ENCODE results near the gene CDC73. TPM values are rescaled to one million over a fixed set of nuclear protein-coding genes. Genes with fewer than 3 reads are reported as not detected.

The CDC73 gene
- total and polyA plus RNA-seq, 4 donors, result 20.2 to 44.0 (median 26.7) TPM

DNA sequence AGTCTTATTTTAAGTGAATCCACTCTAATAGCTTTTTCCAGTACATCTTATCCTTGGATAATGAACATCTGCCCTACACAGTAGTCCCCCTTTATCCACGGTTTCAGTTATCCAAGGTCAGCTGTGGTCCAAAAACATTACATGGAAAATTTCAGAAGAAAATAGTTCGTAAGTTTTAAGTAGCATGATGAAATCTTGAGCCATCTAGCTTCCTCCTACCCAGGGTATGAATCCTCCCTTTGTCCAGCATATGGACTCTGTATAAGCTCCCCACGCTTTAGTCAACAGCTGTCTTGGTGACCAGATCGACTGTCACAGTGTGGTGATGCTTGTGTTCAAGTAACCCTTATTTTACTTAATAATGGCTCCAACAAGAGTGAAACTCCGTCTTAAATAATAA is 19.2 kb upstream of the CDC73 start:
- peak in 1 of 6 donors; percentile 6 for DNase-seq (ENCODE audit: low read depth in 4 of 6, low spot score in 6 of 6)
- H3K27me3 ChIP-seq (ENCODE audit: control insufficient read depth, insufficient read depth, low read length), result no peaks in the 10 kb centered on the region
- no peak overlapping the region for H3K27ac ChIP-seq (ENCODE audit: low read depth, low read length)
- WGBS (ENCODE audit: insufficient coverage), result no CpG with 5 or more reads among the region's 5 CpGs
- no peak overlapping the region for H3K4me3 ChIP-seq (ENCODE audit: low read depth, low read length)
- no peaks in the 10 kb centered on the region for H3K9me3 ChIP-seq (ENCODE audit: control insufficient read depth, insufficient read depth, low read length)
- no peaks in the 10 kb centered on the region for H3K4me1 ChIP-seq (ENCODE audit: control insufficient read depth, insufficient read depth, low read length)
- H3K36me3 ChIP-seq (ENCODE audit: control insufficient read depth, insufficient read depth, low read length), result peaks cover 11% of the 10 kb centered on the region

DNA sequence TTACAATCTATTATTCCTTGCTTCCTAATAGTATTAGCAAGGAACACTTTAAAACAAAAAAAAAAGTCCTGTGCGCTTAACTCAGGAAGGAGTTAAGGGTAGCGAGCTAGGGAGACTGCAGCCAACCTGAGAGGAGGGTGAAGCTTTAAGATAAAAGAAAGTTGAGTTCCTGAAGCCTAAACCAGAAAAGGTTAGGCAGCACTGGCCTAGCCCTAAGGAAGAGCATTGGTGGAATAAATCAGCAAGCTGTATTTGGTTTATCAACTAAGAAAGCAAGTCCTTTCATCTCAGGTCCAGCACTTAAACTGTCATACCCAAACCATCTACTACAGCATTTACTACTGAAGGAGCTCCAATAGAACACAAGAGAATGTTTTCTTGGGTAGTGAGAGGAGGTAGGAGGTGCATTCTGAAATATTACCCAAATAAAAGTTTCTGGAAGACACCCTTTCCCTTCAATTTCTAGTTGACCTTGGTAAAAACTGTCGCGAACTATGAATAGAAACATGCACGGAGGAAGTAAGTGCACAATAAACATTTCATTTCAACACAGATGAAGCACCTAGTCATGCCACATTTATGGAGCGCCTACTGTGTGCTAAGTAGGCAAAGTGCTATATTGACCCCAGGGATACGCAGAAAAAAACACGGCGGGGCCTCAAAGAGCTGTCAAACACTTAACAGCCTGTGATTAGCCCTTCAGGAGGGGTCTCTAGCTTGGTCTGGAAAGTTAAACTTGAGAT is 17.9 kb upstream of the CDC73 start:
- no peaks in the 10 kb centered on the region for H3K27me3 ChIP-seq (ENCODE audit: control insufficient read depth, insufficient read depth, low read length)

DNA sequence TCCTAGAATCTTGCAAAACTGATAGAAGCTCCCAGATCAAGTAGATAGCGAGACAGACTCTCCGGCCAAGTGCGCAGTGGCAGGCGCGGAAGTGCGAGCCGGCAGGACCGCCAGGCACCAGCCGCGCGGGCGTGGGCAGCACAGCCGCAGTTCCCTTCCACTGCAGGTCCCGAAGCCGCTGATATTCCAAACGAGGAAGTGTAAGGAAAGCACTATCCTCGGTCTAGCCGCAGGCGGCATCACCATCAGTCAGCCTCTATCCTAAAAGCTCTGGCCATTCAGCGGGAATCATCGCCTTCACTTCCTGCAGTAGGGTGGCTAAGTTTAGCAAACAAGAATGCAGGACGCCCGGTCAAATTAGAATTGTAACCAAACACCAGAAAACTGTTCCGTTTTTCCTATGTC is 17.3 kb upstream of the CDC73 start:
- Histone ChIP-seq H3K36me3 (ENCODE audit: control insufficient read depth, insufficient read depth, low read length) (peaks cover 4% of the 10 kb centered on the region), H3K4me3 (ENCODE audit: low read depth, low read length) (peak overlapping the region; percentile 82), H3K27ac (ENCODE audit: low read depth, low read length) (peak overlapping the region; percentile 96), H3K4me1 (ENCODE audit: control insufficient read depth, insufficient read depth, low read length) (no peaks in the 10 kb centered on the region), H3K27me3 (ENCODE audit: control insufficient read depth, insufficient read depth, low read length) (no peaks in the 10 kb centered on the region), H3K9me3 (ENCODE audit: control insufficient read depth, insufficient read depth, low read length) (no peaks in the 10 kb centered on the region)
- 0% methylated on average over 24 of the region's 24 CpGs for WGBS (ENCODE audit: insufficient coverage)
- peak in 3 of 6 donors; percentile 33 to 77 (median 68) for DNase-seq (ENCODE audit: low read depth in 4 of 6, low spot score in 6 of 6)

More for the DNA sequence above, 17.9 kb upstream of the CDC73 start:
- H3K27ac ChIP-seq (ENCODE audit: low read depth, low read length), result peak overlapping the region; percentile 96
- 44% methylated on average over 8 of the region's 9 CpGs for WGBS (ENCODE audit: insufficient coverage)
- H3K4me3 ChIP-seq (ENCODE audit: low read depth, low read length), result peak overlapping the region; percentile 82
- H3K9me3 ChIP-seq (ENCODE audit: control insufficient read depth, insufficient read depth, low read length), result no peaks in the 10 kb centered on the region
- DNase-seq (ENCODE audit: low read depth in 4 of 6, low spot score in 6 of 6), result peak in 1 of 6 donors; percentile 7
- H3K4me1 ChIP-seq (ENCODE audit: control insufficient read depth, insufficient read depth, low read length), result no peaks in the 10 kb centered on the region
- H3K36me3 ChIP-seq (ENCODE audit: control insufficient read depth, insufficient read depth, low read length), result peaks cover 8% of the 10 kb centered on the region

DNA sequence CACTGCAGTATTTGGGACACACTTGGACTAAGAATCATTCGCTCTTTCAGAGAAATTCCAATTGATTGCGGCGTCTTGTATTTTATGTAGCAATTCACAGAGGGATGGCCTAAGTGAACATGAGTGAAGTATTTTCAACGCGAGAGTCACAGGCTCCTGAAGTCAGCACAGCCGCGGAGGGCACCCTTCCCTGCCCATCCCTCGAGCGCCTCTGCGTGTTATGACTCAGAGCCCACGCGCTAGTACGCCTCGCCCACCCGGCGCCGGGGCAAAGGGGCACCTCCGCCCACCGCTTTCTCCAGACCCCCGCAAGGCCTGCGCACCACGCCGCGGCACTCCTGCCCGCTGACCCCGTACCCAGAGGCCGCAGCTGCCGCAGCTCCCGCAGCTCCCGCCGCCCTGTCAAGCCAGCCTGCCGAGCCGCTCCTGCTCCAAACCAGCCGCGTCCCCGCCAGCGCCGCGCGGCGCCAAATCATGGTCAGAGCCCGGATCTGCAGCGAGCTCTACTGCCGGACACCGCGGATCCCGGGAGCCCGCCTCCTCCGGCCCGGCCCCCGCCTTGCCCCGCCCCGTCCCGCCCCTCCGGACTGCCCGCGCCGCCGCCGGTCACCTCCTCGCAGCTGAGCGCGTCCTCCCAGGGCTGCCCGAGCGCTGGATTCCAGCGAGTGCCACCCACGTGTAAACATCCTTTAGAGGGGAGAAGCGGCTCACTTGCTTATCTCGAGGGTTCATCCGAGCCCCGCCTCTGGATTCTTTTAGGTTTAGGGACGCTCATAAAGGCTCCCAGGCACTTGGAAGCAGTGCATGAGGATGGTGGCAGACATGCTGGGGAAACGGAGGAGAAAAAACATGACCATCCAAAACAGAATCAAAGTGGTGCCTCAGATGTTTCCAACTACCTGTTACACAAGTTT is 16.7 kb upstream of the CDC73 start, which contains the start of gene GLRX2:
TSS of gene GLRX2 (minus strand) at position 508 of the 914 bp plus-strand sequence. CDS start at position 476, 32 bp downstream.
- peak; percentile 51 to 91 (median 70) for DNase-seq (ENCODE audit: low read depth in 4 of 6, low spot score in 6 of 6)
- Histone ChIP-seq H3K4me1 (ENCODE audit: control insufficient read depth, insufficient read depth, low read length) (no peaks in the 10 kb centered on the region), H3K4me3 (ENCODE audit: low read depth, low read length) (peak within 1 kb of the TSS; percentile 82), H3K36me3 (ENCODE audit: control insufficient read depth, insufficient read depth, low read length) (no peaks in the 10 kb centered on the region), H3K9me3 (ENCODE audit: control insufficient read depth, insufficient read depth, low read length) (no peaks in the 10 kb centered on the region), H3K27me3 (ENCODE audit: control insufficient read depth, insufficient read depth, low read length) (no peaks in the 10 kb centered on the region), H3K27ac (ENCODE audit: low read depth, low read length) (peak within 1 kb of the TSS; percentile 96)
- WGBS (ENCODE audit: insufficient coverage), result under 1% methylated on average over 70 of the region's 73 CpGs

DNA sequence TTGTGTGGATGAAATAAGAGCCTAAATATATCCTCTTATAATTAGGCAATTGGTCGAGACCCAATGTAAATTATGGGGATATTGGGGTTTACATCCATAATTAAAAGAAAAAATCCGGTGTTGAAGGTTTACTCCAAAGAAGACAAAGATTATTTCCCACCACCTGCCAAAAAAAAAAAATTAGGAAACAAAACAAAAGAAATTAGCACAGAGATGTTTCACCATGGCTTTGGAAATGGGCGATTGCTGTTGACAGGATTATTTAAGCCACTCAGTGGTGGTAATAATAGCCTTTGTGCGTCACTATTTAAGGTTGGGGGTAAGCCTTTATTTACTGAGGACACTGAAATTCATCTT is 16.0 kb upstream of the CDC73 start:
- no peaks in the 10 kb centered on the region for H3K9me3 ChIP-seq (ENCODE audit: control insufficient read depth, insufficient read depth, low read length)
- H3K27me3 ChIP-seq (ENCODE audit: control insufficient read depth, insufficient read depth, low read length), result no peaks in the 10 kb centered on the region
- no peaks in the 10 kb centered on the region for H3K4me1 ChIP-seq (ENCODE audit: control insufficient read depth, insufficient read depth, low read length)
- H3K4me3 ChIP-seq (ENCODE audit: low read depth, low read length), result peak overlapping the region; percentile 82
- peak in 1 of 6 donors; percentile 2 for DNase-seq (ENCODE audit: low read depth in 4 of 6, low spot score in 6 of 6)
- H3K27ac ChIP-seq (ENCODE audit: low read depth, low read length), result peak overlapping the region; percentile 96
- no peaks in the 10 kb centered on the region for H3K36me3 ChIP-seq (ENCODE audit: control insufficient read depth, insufficient read depth, low read length)
- 40% methylated on average over 1 of the region's 4 CpGs for WGBS (ENCODE audit: insufficient coverage)

DNA sequence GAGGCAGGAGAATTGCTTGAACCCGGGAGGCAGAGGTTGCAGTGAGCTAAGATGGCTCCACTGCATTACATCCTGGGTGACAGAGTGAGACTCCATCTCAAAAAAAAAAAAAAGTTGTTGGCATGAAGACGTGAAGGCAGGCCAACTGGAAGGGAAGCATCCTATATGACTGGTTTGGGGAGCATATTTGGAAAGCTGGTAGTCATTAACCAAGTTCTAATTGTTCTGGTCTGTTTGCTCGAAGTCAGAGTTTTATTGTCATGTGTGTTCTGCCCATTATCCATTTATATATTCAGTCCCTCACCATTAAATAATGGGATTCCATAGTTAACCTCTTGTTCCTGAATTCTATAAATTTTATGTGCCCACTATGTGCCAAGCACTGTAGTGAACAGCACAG is 13.4 kb upstream of the CDC73 start:
- DNase-seq (ENCODE audit: low read depth in 4 of 6, low spot score in 6 of 6), result no peak
- Histone ChIP-seq H3K9me3 (ENCODE audit: control insufficient read depth, insufficient read depth, low read length) (no peaks in the 10 kb centered on the region), H3K4me3 (ENCODE audit: low read depth, low read length) (no peak overlapping the region), H3K27ac (ENCODE audit: low read depth, low read length) (no peak overlapping the region), H3K4me1 (ENCODE audit: control insufficient read depth, insufficient read depth, low read length) (no peaks in the 10 kb centered on the region), H3K36me3 (ENCODE audit: control insufficient read depth, insufficient read depth, low read length) (no peaks in the 10 kb centered on the region), H3K27me3 (ENCODE audit: control insufficient read depth, insufficient read depth, low read length) (no peaks in the 10 kb centered on the region)
- WGBS (ENCODE audit: insufficient coverage), result 100% methylated on average over 1 of the region's 3 CpGs

DNA sequence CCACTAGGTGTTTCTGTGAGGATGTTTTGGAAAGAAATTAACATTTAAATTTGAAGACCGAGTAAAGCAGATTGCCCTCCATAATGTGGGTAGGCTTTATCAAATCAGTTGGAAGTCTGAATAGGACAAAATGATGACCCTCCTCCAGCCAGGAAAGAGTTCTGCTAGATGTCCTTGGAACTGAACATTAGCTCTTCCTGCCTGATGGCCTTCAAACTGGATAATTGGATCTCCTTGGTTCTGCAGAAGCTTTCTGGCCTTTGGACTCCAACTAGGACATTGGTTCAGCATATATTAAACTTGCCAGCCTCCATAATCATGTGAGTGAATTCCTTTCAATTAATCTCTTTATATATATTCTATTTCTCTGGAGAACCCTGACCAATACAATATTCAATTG is 12.2 kb upstream of the CDC73 start:
- Histone ChIP-seq H3K27me3 (ENCODE audit: control insufficient read depth, insufficient read depth, low read length) (no peaks in the 10 kb centered on the region), H3K9me3 (ENCODE audit: control insufficient read depth, insufficient read depth, low read length) (no peaks in the 10 kb centered on the region), H3K4me1 (ENCODE audit: control insufficient read depth, insufficient read depth, low read length) (no peaks in the 10 kb centered on the region), H3K4me3 (ENCODE audit: low read depth, low read length) (no peak overlapping the region), H3K36me3 (ENCODE audit: control insufficient read depth, insufficient read depth, low read length) (no peaks in the 10 kb centered on the region), H3K27ac (ENCODE audit: low read depth, low read length) (no peak overlapping the region)
- no peak for DNase-seq (ENCODE audit: low read depth in 4 of 6, low spot score in 6 of 6)
- WGBS (ENCODE audit: insufficient coverage), result no CpG with 5 or more reads among the region's 1 CpG

DNA sequence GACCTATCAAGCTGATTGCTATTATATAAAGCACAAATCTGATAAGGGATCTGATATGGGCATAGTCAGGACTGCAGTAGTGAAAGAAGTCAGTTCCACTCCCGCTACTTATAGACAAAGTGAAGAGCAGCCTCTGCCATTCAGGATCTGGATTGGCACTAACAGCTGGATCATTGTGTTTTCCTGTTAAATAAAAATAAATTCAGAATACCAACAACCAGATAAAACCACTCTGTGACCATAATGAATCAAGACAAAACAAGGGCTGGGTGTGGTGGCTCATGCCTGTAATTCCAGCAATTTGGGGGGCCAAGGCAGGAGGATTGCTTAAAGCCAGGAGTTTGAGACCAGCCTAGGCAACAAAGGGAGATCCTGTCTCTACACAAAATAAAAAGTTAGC is 11.6 kb upstream of the CDC73 start:
- Histone ChIP-seq H3K36me3 (ENCODE audit: control insufficient read depth, insufficient read depth, low read length) (no peaks in the 10 kb centered on the region), H3K27ac (ENCODE audit: low read depth, low read length) (no peak overlapping the region), H3K27me3 (ENCODE audit: control insufficient read depth, insufficient read depth, low read length) (no peaks in the 10 kb centered on the region), H3K4me1 (ENCODE audit: control insufficient read depth, insufficient read depth, low read length) (no peaks in the 10 kb centered on the region), H3K9me3 (ENCODE audit: control insufficient read depth, insufficient read depth, low read length) (no peaks in the 10 kb centered on the region), H3K4me3 (ENCODE audit: low read depth, low read length) (no peak overlapping the region)
- DNase-seq (ENCODE audit: low read depth in 4 of 6, low spot score in 6 of 6), result no peak
- no CpG with 5 or more reads among the region's 1 CpG for WGBS (ENCODE audit: insufficient coverage)

DNA sequence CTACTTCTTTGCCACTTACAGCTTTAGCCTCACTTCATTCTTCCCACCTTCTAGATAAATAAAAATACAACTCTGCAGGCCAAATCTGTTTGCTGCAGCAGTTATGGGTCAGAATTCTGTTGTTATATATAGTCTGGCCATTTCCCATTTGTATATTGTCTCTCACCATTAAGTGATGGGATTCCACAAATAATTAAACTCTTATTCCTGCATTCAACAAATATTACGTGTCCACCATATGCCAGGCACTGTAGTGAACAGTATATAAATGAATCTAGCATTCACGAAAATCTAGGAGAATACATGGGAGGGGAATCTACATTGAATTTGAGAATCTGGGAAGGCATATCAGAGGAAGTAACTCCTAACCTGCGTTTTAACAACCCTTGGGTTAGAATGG is 11.0 kb upstream of the CDC73 start:
- H3K9me3 ChIP-seq (ENCODE audit: control insufficient read depth, insufficient read depth, low read length), result no peaks in the 10 kb centered on the region
- H3K4me3 ChIP-seq (ENCODE audit: low read depth, low read length), result no peak overlapping the region
- no peak for DNase-seq (ENCODE audit: low read depth in 4 of 6, low spot score in 6 of 6)
- no peaks in the 10 kb centered on the region for H3K4me1 ChIP-seq (ENCODE audit: control insufficient read depth, insufficient read depth, low read length)
- no peaks in the 10 kb centered on the region for H3K36me3 ChIP-seq (ENCODE audit: control insufficient read depth, insufficient read depth, low read length)
- no peaks in the 10 kb centered on the region for H3K27me3 ChIP-seq (ENCODE audit: control insufficient read depth, insufficient read depth, low read length)
- no CpG with 5 or more reads among the region's 3 CpGs for WGBS (ENCODE audit: insufficient coverage)
- no peak overlapping the region for H3K27ac ChIP-seq (ENCODE audit: low read depth, low read length)
